ENCODE data around the gene TTBK1.

DNA sequence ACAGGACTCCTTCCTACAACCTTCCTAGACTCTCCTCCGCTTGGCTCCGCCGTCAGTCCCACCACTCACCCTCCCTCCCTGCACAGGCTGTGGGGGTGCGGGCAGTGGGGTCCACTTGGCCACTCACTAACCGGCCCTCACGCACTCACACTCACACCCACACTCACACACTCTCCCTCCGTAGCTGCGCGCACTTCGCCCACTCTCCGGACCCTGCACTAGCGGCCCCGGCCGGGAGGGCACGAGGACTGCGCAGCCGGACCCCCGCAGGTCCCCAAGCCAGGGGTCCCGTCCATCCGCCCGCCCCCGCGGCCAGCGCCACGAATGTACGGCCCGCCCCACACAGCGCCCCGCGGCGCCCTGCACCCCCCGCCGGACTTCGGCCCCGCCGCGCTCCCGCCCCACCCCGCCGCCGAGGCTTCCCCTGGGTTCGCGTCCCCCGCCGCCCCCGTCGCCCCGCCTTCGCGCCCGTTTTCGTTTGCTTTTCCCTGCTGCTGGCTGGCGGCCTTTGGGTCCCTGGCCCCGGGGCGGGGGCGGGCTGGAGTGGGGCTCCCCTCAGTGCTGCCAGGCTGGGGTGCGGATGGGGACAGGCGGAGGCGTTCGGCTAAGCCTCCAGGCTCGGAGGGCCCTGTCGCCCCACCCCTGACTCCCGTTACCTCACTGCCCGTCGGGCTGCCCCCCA, 31.8 kb downstream of the TTBK1 start:
- TF ChIP-seq, protein P1, sequence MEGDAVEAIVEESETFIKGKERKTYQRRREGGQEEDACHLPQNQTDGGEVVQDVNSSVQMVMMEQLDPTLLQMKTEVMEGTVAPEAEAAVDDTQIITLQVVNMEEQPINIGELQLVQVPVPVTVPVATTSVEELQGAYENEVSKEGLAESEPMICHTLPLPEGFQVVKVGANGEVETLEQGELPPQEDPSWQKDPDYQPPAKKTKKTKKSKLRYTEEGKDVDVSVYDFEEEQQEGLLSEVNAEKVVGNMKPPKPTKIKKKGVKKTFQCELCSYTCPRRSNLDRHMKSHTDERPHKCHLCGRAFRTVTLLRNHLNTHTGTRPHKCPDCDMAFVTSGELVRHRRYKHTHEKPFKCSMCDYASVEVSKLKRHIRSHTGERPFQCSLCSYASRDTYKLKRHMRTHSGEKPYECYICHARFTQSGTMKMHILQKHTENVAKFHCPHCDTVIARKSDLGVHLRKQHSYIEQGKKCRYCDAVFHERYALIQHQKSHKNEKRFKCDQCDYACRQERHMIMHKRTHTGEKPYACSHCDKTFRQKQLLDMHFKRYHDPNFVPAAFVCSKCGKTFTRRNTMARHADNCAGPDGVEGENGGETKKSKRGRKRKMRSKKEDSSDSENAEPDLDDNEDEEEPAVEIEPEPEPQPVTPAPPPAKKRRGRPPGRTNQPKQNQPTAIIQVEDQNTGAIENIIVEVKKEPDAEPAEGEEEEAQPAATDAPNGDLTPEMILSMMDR (IDR thresholded peaks at IDR 0.05), result no peak
- TF ChIP-seq POLR2A (IDR thresholded peaks at IDR 0.05), result no peak
